GM23248 (cell line): ENCODE data around the gene SETBP1. TPM values are rescaled to one million over a fixed set of nuclear protein-coding genes. Genes with fewer than 3 reads are reported as not detected.

Experiments
- DNase-seq: peaks from one replicate; pipeline ENCODE4 v3.0.0-alpha.2; 2015
- H2AFZ ChIP-seq: fragments of 200-600 bp; sonication (generic); 2 replicates; pipeline ENCODE4 v1.6.1; 2016; ENCODE audit warnings: antibody characterized with exemption
- H3F3A ChIP-seq: fragments of 200-600 bp; sonication (generic); 2 replicates; pipeline ENCODE4 v1.6.1; 2016; ENCODE audit warnings: mild to moderate bottlenecking, antibody characterized with exemption, mixed run types; ENCODE audit not compliant: insufficient read depth
- H3K27ac ChIP-seq: fragments of 200-600 bp; sonication (generic); 2 replicates; pipeline ENCODE4 v1.5.1; 2016; ENCODE audit warnings: mild to moderate bottlenecking
- H3K27me3 ChIP-seq: fragments of 200-600 bp; sonication (generic); replicated peaks from 2 replicates; pipeline ENCODE4 v1.6.1; 2016; ENCODE audit warnings: mild to moderate bottlenecking; ENCODE audit not compliant: insufficient read depth
- H3K36me3 ChIP-seq: fragments of 200-600 bp; sonication (generic); 2 replicates; pipeline ENCODE4 v1.6.1; 2016; ENCODE audit warnings: low read depth, mild to moderate bottlenecking
- H3K4me1 ChIP-seq: fragments of 200-600 bp; sonication (generic); 2 replicates; pipeline ENCODE4 v1.6.1; 2016; ENCODE audit warnings: mild to moderate bottlenecking; ENCODE audit not compliant: insufficient read depth
- H3K4me2 ChIP-seq: fragments of 200-600 bp; sonication (generic); one replicate; pipeline ENCODE4 v1.6.1; 2016; ENCODE audit warnings: mild to moderate bottlenecking; ENCODE audit not compliant: unreplicated experiment
- H3K4me3 ChIP-seq: fragments of 200-600 bp; sonication (generic); 2 replicates; pipeline ENCODE4 v1.5.1; 2016; ENCODE audit warnings: mild to moderate bottlenecking
- H3K79me2 ChIP-seq: fragments of 200-600 bp; sonication (generic); 2 replicates; pipeline ENCODE4 v1.6.1; 2016; ENCODE audit warnings: mild to moderate bottlenecking; ENCODE audit not compliant: insufficient read depth
- H3K9ac ChIP-seq: fragments of 200-600 bp; sonication (generic); 2 replicates; pipeline ENCODE4 v1.6.1; 2016; ENCODE audit warnings: mild to moderate bottlenecking
- H3K9me2 ChIP-seq: fragments of 200-600 bp; sonication (generic); 2 replicates; pipeline ENCODE4 v1.6.1; 2016; ENCODE audit warnings: mixed run types, mild to moderate bottlenecking, moderate library complexity; ENCODE audit not compliant: insufficient read depth
- H3K9me3 ChIP-seq: fragments of 200-600 bp; sonication (generic); one replicate; pipeline ENCODE4 v1.6.1; 2017; ENCODE audit warnings: low read depth
- H4K20me1 ChIP-seq: fragments of 200-600 bp; sonication (generic); 2 replicates; pipeline ENCODE4 v1.6.0; 2016; ENCODE audit not compliant: insufficient read depth
- EZH2 ChIP-seq: fragments of 200-600 bp; sonication (generic); IDR thresholded peaks from 2 replicates; pipeline ENCODE4 v1.6.1; 2018; ENCODE audit warnings: antibody characterized with exemption, mild to moderate bottlenecking; ENCODE audit not compliant: insufficient read depth, poor library complexity, severe bottlenecking
- EZH2phosphoT487 ChIP-seq: fragments of 200-600 bp; sonication (generic); IDR thresholded peaks from 2 replicates; pipeline ENCODE4 v1.6.1; 2018; ENCODE audit warnings: antibody characterized with exemption, moderate library complexity, mild to moderate bottlenecking, low read depth; ENCODE audit not compliant: insufficient read depth
- WGBS, 2 experiments: methylation state at CpG; one replicate each; pipeline ENCODE4 v1.1.6; 2015 to 2017; ENCODE audit warnings: low lambda C conversion rate in 2 of 2, low coverage in 1 of 2; ENCODE audit errors: missing lambda C conversion rate in 2 of 2; 5-methylcytosine and 5-hydroxymethylcytosine counted together
- in situ Hi-C: fragments of 300-500 bp; cut with MboI; formaldehyde crosslinking; loops from 2 replicates; pipeline ENCODE4 v1.15.0; 2020
- polyA plus RNA-seq: library from polyadenylated mRNA; unstranded; fragments of >200 nt; fragmentation: Nextera tagmentation; extraction: Ambion mirVana; gene quantifications from 2 replicates; pipeline ENCODE4 v1.2.1, GENCODE V29; 2016
- total RNA-seq: library from RNA; depleted of rRNA; stranded (reverse); fragments of >200 nt; shearing (Covaris generic); gene quantifications from 2 replicates; pipeline ENCODE4 v1.2.3, GENCODE V29; 2014

SETBP1 gene
- total and polyA plus RNA-seq, 2 experiments from 2014 or later = 1.3 to 4.1 TPM

GRCh38 chr18:44968336-44968735 lies 287.6 kb downstream of the SETBP1 start:
- Histone ChIP-seq H3K4me2 (no peak overlapping the region), H2AFZ (no peak overlapping the region), H3F3A (no peaks in the 10 kb centered on the region), H3K4me1 (no peaks in the 10 kb centered on the region), H3K79me2 (no peaks in the 10 kb centered on the region), H3K9me2 (no peaks in the 10 kb centered on the region), H3K36me3 (no peaks in the 10 kb centered on the region), H4K20me1 (no peaks in the 10 kb centered on the region), H3K4me3 (no peak overlapping the region), H3K27me3 (no peaks in the 10 kb centered on the region), H3K9ac (no peak overlapping the region), H3K27ac (no peak overlapping the region), H3K9me3 (no peaks in the 10 kb centered on the region)
- 88 to 96% methylated on average over 2 of the region's 2 CpGs for WGBS, 2 experiments
- no peak for TF ChIP-seq EZH2phosphoT487
- no peak for TF ChIP-seq EZH2
- DNase-seq = no peak
- in situ Hi-C loops = no loop called here

- Histone ChIP-seq H3K36me3 (no peaks in the 10 kb centered on the region), H3K9ac (no peak overlapping the region), H3K4me2 (no peak overlapping the region), H3K27me3 (no peaks in the 10 kb centered on the region), H3K27ac (no peak overlapping the region), H4K20me1 (no peaks in the 10 kb centered on the region), H3K4me1 (no peaks in the 10 kb centered on the region), H3K9me3 (no peaks in the 10 kb centered on the region), H3K79me2 (no peaks in the 10 kb centered on the region), H3K9me2 (no peaks in the 10 kb centered on the region), H3K4me3 (no peak overlapping the region), H2AFZ (no peak overlapping the region), H3F3A (no peaks in the 10 kb centered on the region)
- DNase-seq = peak; percentile 19
- TF ChIP-seq EZH2 (no peak), EZH2phosphoT487 (no peak)
- in situ Hi-C loops = no loop called here
- 34 to 45% methylated on average over 5 of the region's 5 CpGs for WGBS, 2 experiments
Measured at GRCh38 chr18:44969214-44969795, 288.6 kb downstream of the SETBP1 start.

GRCh38 chr18:44973282-44973681 lies 292.6 kb downstream of the SETBP1 start:
- no peaks in the 10 kb centered on the region for H3K4me1 ChIP-seq
- no peaks in the 10 kb centered on the region for H3K36me3 ChIP-seq
- no peaks in the 10 kb centered on the region for H3K9me3 ChIP-seq
- no peak for DNase-seq
- TF ChIP-seq EZH2 = no peak
- TF ChIP-seq EZH2phosphoT487 = no peak
- no peak overlapping the region for H3K9ac ChIP-seq
- H3K79me2 ChIP-seq = no peaks in the 10 kb centered on the region
- no peak overlapping the region for H2AFZ ChIP-seq
- H3K27me3 ChIP-seq = no peaks in the 10 kb centered on the region
- 78 to 88% methylated on average over 2 of the region's 2 CpGs for WGBS, 2 experiments
- H3K27ac ChIP-seq = no peak overlapping the region
- no peaks in the 10 kb centered on the region for H4K20me1 ChIP-seq
- H3K4me3 ChIP-seq = no peak overlapping the region
- H3F3A ChIP-seq = no peaks in the 10 kb centered on the region
- H3K9me2 ChIP-seq = no peaks in the 10 kb centered on the region
- in situ Hi-C loops = no loop called here
- no peak overlapping the region for H3K4me2 ChIP-seq

- no peaks in the 10 kb centered on the region for H3K36me3 ChIP-seq
- no peaks in the 10 kb centered on the region for H3K9me2 ChIP-seq
- 98 to 100% methylated on average over 2 of the region's 2 CpGs for WGBS, 2 experiments
Measured at GRCh38 chr18:44974174-44974573, 293.5 kb downstream of the SETBP1 start.

More at GRCh38 chr18:44974174-44974573, 293.5 kb downstream of the SETBP1 start:
- Histone ChIP-seq H3K79me2 (no peaks in the 10 kb centered on the region), H3K27ac (no peak overlapping the region), H3K9me3 (no peaks in the 10 kb centered on the region), H3K27me3 (no peaks in the 10 kb centered on the region), H3K4me1 (no peaks in the 10 kb centered on the region), H2AFZ (no peak overlapping the region), H3K9ac (no peak overlapping the region), H4K20me1 (no peaks in the 10 kb centered on the region), H3K4me3 (no peak overlapping the region), H3K4me2 (no peak overlapping the region), H3F3A (no peaks in the 10 kb centered on the region)
- DNase-seq = no peak
- in situ Hi-C loops = no loop called here
- TF ChIP-seq EZH2phosphoT487 (no peak), EZH2 (no peak)
